Heart right ventricle (tissue), 16 donors: Measurements from ENCODE around the gene CBFA2T2. TPM values are rescaled to one million over a fixed set of nuclear protein-coding genes. Genes with fewer than 3 reads are reported as not detected.

ENCODE experiments used
- ATAC-seq, 8 donors: fragments of 200-7000 bp; cut with Tn5 transposase; one replicate each; pipeline ENCODE4 v1.9.1; 2020; ENCODE audit warnings: mild to moderate bottlenecking in 8 of 8, moderate library complexity in 8 of 8, moderate number of reproducible peaks in 1 of 8
- DNase-seq, 2 donors: peaks; one replicate each; pipeline ENCODE4 v3.0.0-alpha.2; 2020
- H3K27ac ChIP-seq, 10 donors: fragments of 200-600 bp; sonication (generic) in 2 of 10; one replicate each; pipeline versions ENCODE4 v1.5.0 to v1.8.0; 2020 to 2022; ENCODE audit warnings: mild to moderate bottlenecking in 3 of 10
- H3K27me3 ChIP-seq, 7 donors: fragments of 200-600 bp; one replicate each; pipeline ENCODE4 v1.8.0; 2021 to 2022; ENCODE audit warnings: mild to moderate bottlenecking in 2 of 7
- H3K36me3 ChIP-seq, 9 donors: fragments of 200-600 bp; sonication (generic) in 1 of 9; one replicate each; pipeline versions ENCODE4 v1.5.0 to v1.8.0; 2020 to 2022; ENCODE audit warnings: mild to moderate bottlenecking in 2 of 9
- H3K4me1 ChIP-seq, 9 donors: fragments of 200-600 bp; sonication (generic) in 1 of 9; one replicate each; pipeline versions ENCODE4 v1.5.0 to v1.8.0; 2020 to 2022; ENCODE audit warnings: mild to moderate bottlenecking in 4 of 9
- H3K4me3 ChIP-seq, 10 donors: fragments of 200-600 bp; sonication (generic) in 2 of 10; one replicate each; pipeline versions ENCODE4 v1.5.0 to v1.8.0; 2020 to 2022; ENCODE audit warnings: mild to moderate bottlenecking in 7 of 10, moderate library complexity in 2 of 10
- H3K9me3 ChIP-seq, 11 donors: fragments of 200-600 bp in 10 of 11; sonication (generic) in 2 of 11; one replicate each; pipeline versions ENCODE4 v1.5.0 to v1.8.0; 2013 to 2022; ENCODE audit warnings: mild to moderate bottlenecking in 2 of 11, control low read depth in 1 of 11, moderate library complexity in 1 of 11
- CTCF ChIP-seq, 9 donors: fragments of 200-600 bp; sonication (generic) in 2 of 9; IDR thresholded peaks; one replicate each; pipeline versions ENCODE4 v1.5.0 to v1.8.0; 2021 to 2022; ENCODE audit warnings: antibody characterized with exemption in 9 of 9, mild to moderate bottlenecking in 5 of 9, moderate library complexity in 1 of 9
- WGBS, 2 donors: extraction: QIAGEN DNeasy Blood & Tissue Kit; methylation state at CpG; one replicate each; pipeline ENCODE4 v1.1.7; 2013; ENCODE audit warnings: inconsistent platforms in 1 of 2; 5-methylcytosine and 5-hydroxymethylcytosine counted together
- intact Hi-C, 10 donors: fragments of 100-400 bp; cut with DNase I; formaldehyde crosslinking; loops; one replicate each; pipeline versions ENCODE4 v1.11.1 to v1.14.2; 2022
- polyA plus RNA-seq, 2 donors: library from polyadenylated mRNA; stranded (reverse); fragments of 200-250 nt; gene quantifications; one replicate each; pipeline ENCODE4 v1.2.3, GENCODE V29; 2013
- total RNA-seq, 10 donors: library from RNA; stranded (reverse); fragmentation: NEBNext Ultra II Directional in 3 of 10; extraction: Animal tissue kit (Norgen Biotek cat#: 25700) in 3 of 10; gene quantifications; one replicate each; pipeline versions ENCODE4 v1.2.1 to v1.2.4, GENCODE V29; 2021 to 2023
- donor health status: Arrhythmogenic right ventricular cardiomyopathy.
- donor health status: ischemic (EF 13 %, LVEDD 7.1; RV severe dilation, severe dysfunction).
- donor health status: healthy with polysubstance abuse.
- donor health status: DM: no; HTN: yes; CAD: no.
- donor health status: DM: no; HTN: no; CAD: no.
- donor health status: ischemic (EF 25% LVEDD 6.9; RV normal size, moderate dysfunction).
- donor health status: ischemic (EF 25% LVEDD 5.7; RV mildly dilated, moderate dysfunction).
- donor health status: healthy.
- donor health status: DM: yes; HTN: yes; CAD: no.
- donor health status: Ischemic cardiomyopathy.
- donor health status: ischemic (EF 35%, LVEDD 5.7; RV mildly dilated, moderate dysfunction).
- donor health status: nonischemic (EF 11% LVEDD 7.7; RV severe dilation, severe dysfunction).
- donor health status: DM: yes; HTN: yes; CAD: no.
- donor health status: PGD.
- donor health status: ischemic (EF 29% LVEDD 5.4; RV normal size, mild dysfunction).
- donor health status: nonischemic (EF 23%, LVEDD 6.1; RV moderate dilation, normal function).

The CBFA2T2 gene
- total and polyA plus RNA-seq, 12 donors, result 3.5 to 13.3 (median 11.3) TPM

- Histone ChIP-seq H3K27me3 (no peaks in the 10 kb centered on the region), H3K9me3 (no peaks in the 10 kb centered on the region), H3K4me3 (no peak overlapping the region), H3K27ac (peak overlapping the region in 3 of 10 donors; percentile 19 to 77 (median 27)), H3K36me3 (peaks cover 0 to 19% (median 0%) of the 10 kb centered on the region in 9 donors), H3K4me1 (peaks cover 0 to 25% (median 16%) of the 10 kb centered on the region in 9 donors)
- WGBS, 2 donors, result 95 to 97% methylated on average over 3 of the region's 3 CpGs
- TF ChIP-seq CTCF (IDR thresholded peaks at IDR 0.05), result no peak
- intact Hi-C loops, result no loop called here
- no peak for ATAC-seq
- no peak for DNase-seq
Observed at GRCh38 chr20:33555755-33556154, 65.9 kb downstream of the CBFA2T2 start.

GRCh38 chr20:33556246-33556645 is 66.3 kb downstream of the CBFA2T2 start:
- Histone ChIP-seq H3K27me3 (no peaks in the 10 kb centered on the region), H3K4me3 (no peak overlapping the region), H3K36me3 (peaks cover 0 to 15% (median 0%) of the 10 kb centered on the region in 9 donors), H3K9me3 (no peaks in the 10 kb centered on the region), H3K27ac (peak overlapping the region in 1 of 10 donors; percentile 77), H3K4me1 (peaks cover 0 to 26% (median 16%) of the 10 kb centered on the region in 9 donors)
- 96 to 98% methylated on average over 3 of the region's 3 CpGs for WGBS, 2 donors
- no peak for DNase-seq
- intact Hi-C loops, result no loop called here
- ATAC-seq, result no peak
- no peak for TF ChIP-seq CTCF (IDR thresholded peaks at IDR 0.05)

GRCh38 chr20:33558348-33559144 is 68.7 kb downstream of the CBFA2T2 start:
- no peaks in the 10 kb centered on the region for H3K27me3 ChIP-seq
- no peak for DNase-seq
- H3K4me1 ChIP-seq, result peaks cover 0 to 41% (median 35%) of the 10 kb centered on the region in 9 donors
- TF ChIP-seq CTCF (IDR thresholded peaks at IDR 0.05), result no peak
- H3K4me3 ChIP-seq, result no peak overlapping the region
- no peaks in the 10 kb centered on the region for H3K9me3 ChIP-seq
- no peak for ATAC-seq
- H3K27ac ChIP-seq, result no peak overlapping the region
- intact Hi-C loops, result no loop called here
- H3K36me3 ChIP-seq, result peaks cover 0 to 12% (median 0%) of the 10 kb centered on the region in 9 donors
- WGBS, 2 donors, result 95 to 97% methylated on average over 9 of the region's 9 CpGs

- H3K9me3 ChIP-seq, result no peaks in the 10 kb centered on the region
- no peak overlapping the region for H3K4me3 ChIP-seq
- no peaks in the 10 kb centered on the region for H3K27me3 ChIP-seq
- no peak for ATAC-seq
- H3K36me3 ChIP-seq, result peaks cover 0 to 12% (median 0%) of the 10 kb centered on the region in 9 donors
- 95 to 96% methylated on average over 2 of the region's 2 CpGs for WGBS, 2 donors
- H3K27ac ChIP-seq, result no peak overlapping the region
- H3K4me1 ChIP-seq, result peaks cover 0 to 45% (median 31%) of the 10 kb centered on the region in 9 donors
- intact Hi-C loops, result no loop called here
- TF ChIP-seq CTCF (IDR thresholded peaks at IDR 0.05), result no peak
- no peak for DNase-seq
Observed at GRCh38 chr20:33559212-33559611, 69.3 kb downstream of the CBFA2T2 start.
